GM12878 (cell line): ENCODE measurements around the gene ACTL6A. TPM values are rescaled to one million over a fixed set of nuclear protein-coding genes. Genes with fewer than 3 reads are reported as not detected.

Experiments used
- ATAC-seq: fragments of 200-7000 bp; cut with Tn5 transposase; 3 replicates; pipeline ENCODE4 v1.9.1; 2020; ENCODE audit warnings: mild to moderate bottlenecking, moderate library complexity
- Bru-seq: library from RNA; stranded (reverse); fragments of 400-500 nt; gene quantifications from one replicate; lab custom pipeline; 2021; lab: Mats Ljungman, UMichigan
- BruChase-seq, 2 experiments: library from RNA; stranded (reverse); fragments of 400-500 nt; gene quantifications; one replicate each; lab custom pipeline; 2021; lab: Mats Ljungman, UMichigan
- BruUV-seq: library from RNA; stranded (reverse); fragments of 400-500 nt; replicated peaks from 2 replicates; lab custom pipeline; 2021; lab: Mats Ljungman, UMichigan
- CTCF ChIA-PET: fragments of 300-600 bp; sonication (Branson Sonifier 250); formaldehyde crosslinking; extraction: SDS; loops from one replicate; lab custom pipeline; 2021; ENCODE audit warnings: inconsistent platforms; lab: Yijun Ruan, JAX
- POLR2A ChIA-PET: fragments of 350-600 bp; formaldehyde crosslinking; extraction: SDS; loops from one replicate; lab custom pipeline; 2021; ENCODE audit warnings: inconsistent platforms; lab: Charles Lee
- RAD21 ChIA-PET: fragments of 300-600 bp; sonication (Branson Sonifier 250); formaldehyde crosslinking; loops from one replicate; lab custom pipeline; 2023; ENCODE audit warnings: antibody characterized with exemption; ENCODE audit not compliant: unreplicated experiment; lab: Charles Lee
- SMC1A ChIA-PET: fragments of 300-600 bp; sonication (Branson Sonifier 250); formaldehyde crosslinking; loops from one replicate; lab custom pipeline; 2023; ENCODE audit not compliant: unreplicated experiment, uncharacterized antibody; lab: Charles Lee
- DNase-seq: peaks from one replicate; pipeline ENCODE4 v3.0.0-alpha.2; 2011; ENCODE audit warnings: low read depth, low spot score
- FAIRE-seq: peaks from 3 replicates; lab custom pipeline; 2011; peaks lifted over from hg19 to GRCh38; lab: Jason Lieb, UNC
- H2AFZ ChIP-seq: 2 replicates; pipeline ENCODE4 v1.6.0; 2011; ENCODE audit warnings: low read depth, low read length, control low read depth; ENCODE audit not compliant: control insufficient read depth
- H3K27ac ChIP-seq: 2 replicates; pipeline ENCODE4 v1.5.1; 2011; ENCODE audit warnings: control low read depth; ENCODE audit not compliant: control insufficient read depth, insufficient read depth
- H3K27me3 ChIP-seq, 2 experiments: replicated peaks in 1 of 2; 2 replicates each; pipeline versions ENCODE4 v1.6.0 to v1.6.1; 2011; ENCODE audit warnings: low read length in 1 of 2; ENCODE audit not compliant: control insufficient read depth in 2 of 2, insufficient read depth in 2 of 2
- H3K36me3 ChIP-seq, 2 experiments: 2 replicates each; pipeline ENCODE4 v1.5.1; 2011; ENCODE audit warnings: low read length in 1 of 2; ENCODE audit not compliant: control insufficient read depth in 2 of 2, insufficient read depth in 2 of 2
- H3K4me1 ChIP-seq: 2 replicates; pipeline ENCODE4 v1.6.1; 2011; ENCODE audit warnings: mild to moderate bottlenecking, low read length, moderate library complexity, mixed read lengths; ENCODE audit not compliant: control insufficient read depth, insufficient read depth
- H3K4me2 ChIP-seq: 2 replicates; pipeline ENCODE4 v1.6.0; 2011; ENCODE audit warnings: control low read depth; ENCODE audit not compliant: control insufficient read depth, insufficient read depth
- H3K4me3 ChIP-seq: fragments of 200-600 bp; sonication (generic); 2 replicates; pipeline ENCODE4 v1.5.1; 2016
- H3K79me2 ChIP-seq: 2 replicates; pipeline ENCODE4 v1.6.0; 2011; ENCODE audit warnings: low read length; ENCODE audit not compliant: control insufficient read depth, insufficient read depth
- H3K9ac ChIP-seq: 2 replicates; pipeline ENCODE4 v1.8.0; 2011; ENCODE audit warnings: low read length, control low read depth, mixed read lengths; ENCODE audit not compliant: control insufficient read depth, insufficient read depth
- H3K9me3 ChIP-seq: replicated peaks from 3 replicates; pipeline ENCODE4 v1.5.1; 2011; ENCODE audit warnings: mild to moderate bottlenecking, low read length; ENCODE audit not compliant: control insufficient read depth, insufficient read depth
- H4K20me1 ChIP-seq: 2 replicates; pipeline ENCODE4 v1.6.0; 2011; ENCODE audit not compliant: control insufficient read depth, insufficient read depth
- CTCF ChIP-seq, 3 experiments: IDR thresholded peaks in 2 of 3; conservative IDR thresholded peaks in 1 of 3; 2 replicates each; pipeline ENCODE4 v1.5.1; 2011; ENCODE audit warnings: low read depth in 3 of 3, low read length in 3 of 3, mild to moderate bottlenecking in 3 of 3, control low read depth in 2 of 3, moderate library complexity in 2 of 3, inconsistent platforms in 1 of 3, mixed read lengths in 1 of 3; ENCODE audit not compliant: control insufficient read depth in 2 of 3, insufficient read depth in 1 of 3; ENCODE audit errors: extremely low read depth in 1 of 3
- ETV6 ChIP-seq, 2 experiments: fragments of 450-650 bp in 1 of 2; IDR thresholded peaks in 1 of 2; conservative IDR thresholded peaks in 1 of 2; 2 replicates each; pipeline ENCODE4 v1.6.1; 2014; ENCODE audit warnings: antibody characterized with exemption in 1 of 2, borderline replicate concordance in 1 of 2, low read depth in 1 of 2, mild to moderate bottlenecking in 1 of 2, moderate library complexity in 1 of 2
- FOXK2 ChIP-seq: fragments of 450-650 bp; IDR thresholded peaks from 2 replicates; pipeline ENCODE4 v1.6.1; 2017; ENCODE audit warnings: mild to moderate bottlenecking, moderate library complexity
- JUND ChIP-seq: IDR thresholded peaks from 2 replicates; pipeline ENCODE4 v1.6.1; 2012; ENCODE audit warnings: low read depth, mild to moderate bottlenecking, low read length, improper control_type of control experiment, moderate library complexity
- PML ChIP-seq: IDR thresholded peaks from 2 replicates; pipeline ENCODE4 v1.6.1; 2012; ENCODE audit warnings: low read length, inconsistent platforms
- POLR2AphosphoS2 ChIP-seq: IDR thresholded peaks from 2 replicates; pipeline ENCODE4 v1.6.1; 2011; ENCODE audit warnings: low read depth, mild to moderate bottlenecking, low read length, improper control_type of control experiment, moderate library complexity
- SKIL ChIP-seq: fragments of 450-650 bp; IDR thresholded peaks from 2 replicates; pipeline ENCODE4 v1.6.1; 2017; ENCODE audit warnings: mild to moderate bottlenecking, low read depth, inconsistent platforms; ENCODE audit not compliant: poor library complexity, severe bottlenecking
- SP1 ChIP-seq: IDR thresholded peaks from one replicate; pipeline ENCODE4 v1.6.1; 2011; ENCODE audit warnings: low read depth, low read length
- ZNF384 ChIP-seq: IDR thresholded peaks from 2 replicates; pipeline ENCODE4 v1.6.1; 2012; ENCODE audit warnings: low read depth, mild to moderate bottlenecking, low read length, improper control_type of control experiment, borderline replicate concordance
- WGBS: methylation state at CpG from one replicate; pipeline ENCODE4 v1.1.6; 2016; ENCODE audit warnings: low lambda C conversion rate; ENCODE audit not compliant: insufficient replicate concordance, insufficient coverage; ENCODE audit errors: missing lambda C conversion rate; 5-methylcytosine and 5-hydroxymethylcytosine counted together
- in situ Hi-C: fragments of 300-500 bp; cut with MboI; formaldehyde crosslinking; loops from 9 replicates; pipeline ENCODE4 v1.14.3; 2018; ENCODE audit warnings: mixed read lengths
- intact Hi-C: fragments of 100-400 bp; cut with micrococcal nuclease; formaldehyde crosslinking; loops from one replicate; pipeline ENCODE4 v1.14.2; 2022; ENCODE audit not compliant: unreplicated experiment
- long read RNA-seq, 2 experiments: library from polyadenylated mRNA; unstranded; transcript quantifications; one replicate each; pipeline ENCODE4 v2.0.0, GENCODE V29; 2019 to 2020
- polyA minus RNA-seq, 3 experiments: library from RNA; depleted of rRNA, polyadenylated mRNA; stranded (reverse); fragments of >200 nt; gene quantifications; 2 replicates each; pipeline ENCODE4 v1.2.3, GENCODE V29; 2011
- polyA plus RNA-seq, 11 experiments: library from polyadenylated mRNA; depleted of rRNA in 4 of 11; unstranded in 6 of 11; stranded (reverse) in 5 of 11; fragments of >200 nt; fragmentation: Nextera tagmentation in 4 of 11; fragmentation: Illumina TruSeq in 1 of 11; extraction: Ambion mirVana in 4 of 11; extraction: Trizol in 1 of 11; gene quantifications; 1 replicate in 1 of 11; 2 replicates in 10 of 11; pipeline versions ENCODE4 v1.2.1 to v1.2.3, GENCODE V29; 2011 to 2016; ENCODE audit warnings: inconsistent platforms in 2 of 11, missing spikeins in 2 of 11, low read depth in 1 of 11
- total RNA-seq, 4 experiments: library from RNA; depleted of rRNA in 3 of 4; stranded (reverse); fragments of >200 nt in 3 of 4; fragmentation: Illumina TruSeq in 1 of 4; extraction: Trizol in 1 of 4; gene quantifications; 2 replicates each; pipeline versions ENCODE4 v1.2.1 to v1.2.3, GENCODE V29; 2013 to 2021
- TF ChIP-seq, protein P1 (sequence below): fragments of 450-650 bp; IDR thresholded peaks from 2 replicates; pipeline ENCODE4 v1.6.1; 2016; ENCODE audit warnings: mild to moderate bottlenecking

The ACTL6A gene
- total RNA-seq (2013; cell fraction: nucleolus; rRNA removed) = 31.3 and 31.4 TPM in 2 replicates
- total RNA-seq (2014; rRNA removed) (73.1 and 90.1 TPM in 2 replicates), total RNA-seq (2014; rRNA removed; fragmentation: Illumina TruSeq; extraction: Trizol) (74.2 and 77.3 TPM in 2 replicates), total RNA-seq (2021) (69.3 and 70.2 TPM in 2 replicates), polyA plus RNA-seq (2011; rRNA removed) (113 and 154 TPM in 2 replicates), polyA plus RNA-seq (2014; fragmentation: Illumina TruSeq; extraction: Trizol) (109 and 140 TPM in 2 replicates), polyA plus RNA-seq (2014; fragmentation: Nextera tagmentation; extraction: Ambion mirVana) (100 to 1,000 TPM; 102 to 123 TPM), polyA plus RNA-seq (2014; rRNA removed) (86.7 and 89.8 TPM in 2 replicates), polyA plus RNA-seq (2016; fragmentation: Nextera tagmentation; extraction: Ambion mirVana) (100 to 1,000 TPM; 172 to 197 TPM), polyA minus RNA-seq (2011; rRNA and poly(A)+ RNA removed) (39.9 and 54.1 TPM in 2 replicates), Bru-seq, nascent RNA (percentile 76 among the genes with signal in this experiment), BruChase-seq, experiment 1, labeled RNA remaining after a 6-hour chase (percentile 81 among the genes with signal in this experiment), BruChase-seq, experiment 2, labeled RNA remaining after a 2-hour chase (percentile 77 among the genes with signal in this experiment)
- polyA plus RNA-seq (2011; ENCODE audit: low read depth) = 52.6 TPM
- polyA plus RNA-seq (2011; cell fraction: cytosol; rRNA removed) = 58.0 and 70.8 TPM in 2 replicates
- polyA plus RNA-seq (2011; cell fraction: nucleus; rRNA removed) = 62.2 and 85.7 TPM in 2 replicates
- polyA plus RNA-seq (2012) = 40.5 and 48.1 TPM in 2 replicates
- 16.6 and 17.3 TPM in 2 replicates for polyA minus RNA-seq (2011; cell fraction: cytosol; rRNA and poly(A)+ RNA removed)
- 16.9 and 33.5 TPM in 2 replicates for polyA minus RNA-seq (2011; cell fraction: nucleus; rRNA and poly(A)+ RNA removed)
- long read RNA-seq, experiment 1, transcript ACTL6A-202 (14 exons, 1,901 nt) = major isoform, 91 of 115 reads
- long read RNA-seq, experiment 1, transcript ACTL6A-203 (14 exons, 1,750 nt) = minor isoform, 9 of 115 reads
- long read RNA-seq, experiment 1, partial matches to known transcripts = 4 of 115 reads
- long read RNA-seq, experiment 1, other reads (novel, unspliced or antisense) = 11 of 115 reads
- long read RNA-seq, experiment 2, transcript ACTL6A-202 (14 exons, 1,901 nt) = major isoform, 735 of 1,022 reads
- long read RNA-seq, experiment 2, transcript ACTL6A-203 (14 exons, 1,750 nt) = minor isoform, 211 of 1,022 reads
- long read RNA-seq, experiment 2, partial matches to known transcripts = 33 of 1,022 reads
- long read RNA-seq, experiment 2, other reads (novel, unspliced or antisense) = 40 of 1,022 reads

DNA sequence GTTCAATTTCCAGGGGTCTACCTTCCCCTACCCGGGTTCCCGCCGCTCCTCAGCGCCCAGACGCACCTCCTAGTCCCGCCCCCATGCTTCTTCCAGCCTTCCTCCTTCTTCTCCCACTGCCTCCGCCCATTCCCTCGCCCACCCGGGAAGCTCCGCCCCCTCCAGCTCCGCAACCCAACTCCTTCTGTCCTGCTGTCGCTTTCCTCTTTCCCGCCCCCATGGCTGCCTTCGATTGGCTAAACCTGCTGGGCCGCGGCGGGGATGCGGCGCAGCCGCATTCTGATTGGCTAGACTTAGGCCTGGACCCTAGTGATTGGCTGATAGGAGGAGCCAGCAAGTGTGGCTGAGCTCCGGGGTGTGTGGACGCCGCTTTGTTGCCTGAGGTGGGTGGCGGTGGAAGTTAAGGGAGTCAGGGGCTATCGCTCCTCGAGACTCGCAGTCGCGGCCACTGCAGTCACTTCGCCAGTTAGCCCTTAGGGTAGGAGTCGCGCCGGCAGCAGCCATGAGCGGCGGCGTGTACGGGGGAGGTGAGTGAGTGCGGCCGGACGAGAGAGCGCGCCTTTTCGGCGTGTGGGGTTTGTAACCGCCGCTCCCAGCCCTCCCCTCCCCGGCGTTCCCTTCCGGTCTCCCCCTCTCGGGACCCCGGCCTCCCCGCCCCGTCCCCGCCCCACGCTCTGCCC, at the start of gene ACTL6A:
ACTL6A (plus strand) TSS at position 336 of the 680 bp plus-strand sequence; CDS start at position 503, 167 bp downstream.
- Histone ChIP-seq H3K9me3 (no peaks in the 10 kb centered on the region), H3K27me3 (no peaks in the 10 kb centered on the region; a peak in 1 of 4 replicates), H3K4me1 (no peaks in the 10 kb centered on the region), H3K9ac (peak within 1 kb of the TSS; percentile 84), H4K20me1 (no peaks in the 10 kb centered on the region), H2AFZ (peak within 1 kb of the TSS; percentile 95), H3K79me2 (peaks cover 44% of the 10 kb centered on the region), H3K4me2 (peak within 1 kb of the TSS; percentile 91), H3K27ac (peak within 1 kb of the TSS; percentile 75), H3K4me3 (peak within 1 kb of the TSS; percentile 96), H3K36me3 (no peaks in the 10 kb centered on the region)
- ATAC-seq (peak; percentile 96), FAIRE-seq (peak; percentile 89), DNase-seq (peak; percentile 98)
- POLR2A ChIA-PET = interaction anchor here (0.6 to 1.7 kb wide), 13 partner anchors 10 to 494 kb away, joined by 3 to 14 read pairs (median 4); partner anchors contain the start of genes MFN1, MRPL47, NDUFB5 and ZMAT3
- BruUV-seq = no TSS peak
- SMC1A ChIA-PET = interaction anchor here (0.8 to 1.7 kb wide), 12 partner anchors 41 to 547 kb away, joined by 3 to 9 read pairs (median 4); partner anchors contain the start of genes MFN1, MRPL47 and NDUFB5
- CTCF ChIA-PET = interaction anchor here (0.9 to 3.7 kb wide), 10 partner anchors 18 to 1039 kb away, joined by 3 to 20 read pairs (median 4); no protein-coding TSS in a partner anchor
- intact Hi-C loops = loop anchor here (1.0 to 5.0 kb wide), 2 partner anchors 238 to 545 kb away; no protein-coding TSS in a partner anchor
- RAD21 ChIA-PET = interaction anchor here (0.7 to 2.0 kb wide), 19 partner anchors 42 to 547 kb away, joined by 3 to 12 read pairs (median 4); partner anchors contain the start of genes MRPL47, NDUFB5 and ZNF639
- 2% methylated on average over 31 of the region's 55 CpGs for WGBS
- in situ Hi-C loops = loop anchor here (10.0 to 25.0 kb wide), 2 partner anchors 548 to 1125 kb away; no protein-coding TSS in a partner anchor
- TF ChIP-seq FOXK2 (no peak), POLR2AphosphoS2 (peak; percentile 54; the same call in 1 of the 2 replicates), CTCF (IDR thresholded peaks at IDR 0.05 in 2 of 3, conservative IDR thresholded peaks at IDR 0.05 in 1 of 3; ENCODE audit: control insufficient read depth in 2 of 3, extremely low read depth in 1 of 3, insufficient read depth in 1 of 3, low read depth in 3 of 3, low read length in 3 of 3) (no peak), JUND (no peak), SP1 (peak; percentile 99), PML (0 out of 2 replicates have a peak, but pooled peaks have one; percentile 48), ETV6 (conservative IDR thresholded peaks at IDR 0.05 in 1 of 2, IDR thresholded peaks at IDR 0.05 in 1 of 2; ENCODE audit: borderline replicate concordance in 1 of 2, low read depth in 1 of 2) (no peak), SKIL (peak; percentile 67), ZNF384 (no peak)
- TF ChIP-seq, protein P1, sequence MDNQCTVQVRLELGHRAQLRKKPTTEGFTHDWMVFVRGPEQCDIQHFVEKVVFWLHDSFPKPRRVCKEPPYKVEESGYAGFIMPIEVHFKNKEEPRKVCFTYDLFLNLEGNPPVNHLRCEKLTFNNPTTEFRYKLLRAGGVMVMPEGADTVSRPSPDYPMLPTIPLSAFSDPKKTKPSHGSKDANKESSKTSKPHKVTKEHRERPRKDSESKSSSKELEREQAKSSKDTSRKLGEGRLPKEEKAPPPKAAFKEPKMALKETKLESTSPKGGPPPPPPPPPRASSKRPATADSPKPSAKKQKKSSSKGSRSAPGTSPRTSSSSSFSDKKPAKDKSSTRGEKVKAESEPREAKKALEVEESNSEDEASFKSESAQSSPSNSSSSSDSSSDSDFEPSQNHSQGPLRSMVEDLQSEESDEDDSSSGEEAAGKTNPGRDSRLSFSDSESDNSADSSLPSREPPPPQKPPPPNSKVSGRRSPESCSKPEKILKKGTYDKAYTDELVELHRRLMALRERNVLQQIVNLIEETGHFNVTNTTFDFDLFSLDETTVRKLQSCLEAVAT = peak; percentile 28; the same call in 1 of the 2 replicates
